GM06990 (cell line): ENCODE results near the gene PPTC7.

Experiments
- DNase-seq: peaks from one replicate; pipeline ENCODE4 v3.0.0-alpha.2; 2011; ENCODE audit not compliant: insufficient read length; ENCODE audit errors: extremely low read depth
- H3K27me3 ChIP-seq: replicated peaks from 2 replicates; pipeline ENCODE4 v1.6.0; 2011; ENCODE audit warnings: low read length; ENCODE audit not compliant: control insufficient read depth, insufficient read depth
- H3K36me3 ChIP-seq: 2 replicates; pipeline ENCODE4 v1.5.1; 2011; ENCODE audit warnings: low read length; ENCODE audit not compliant: control insufficient read depth, insufficient read depth
- H3K4me3 ChIP-seq: replicated peaks from 2 replicates; pipeline ENCODE4 v1.5.1; 2011; ENCODE audit warnings: low read depth, mild to moderate bottlenecking, control low read depth, low read length
- TF ChIP-seq, protein P1 (sequence below): IDR thresholded peaks from 2 replicates; pipeline ENCODE4 v1.5.1; 2011; ENCODE audit warnings: low read length, control low read depth, mild to moderate bottlenecking, inconsistent platforms; ENCODE audit not compliant: insufficient read depth, poor library complexity, severe bottlenecking

The PPTC7 gene, protein sequence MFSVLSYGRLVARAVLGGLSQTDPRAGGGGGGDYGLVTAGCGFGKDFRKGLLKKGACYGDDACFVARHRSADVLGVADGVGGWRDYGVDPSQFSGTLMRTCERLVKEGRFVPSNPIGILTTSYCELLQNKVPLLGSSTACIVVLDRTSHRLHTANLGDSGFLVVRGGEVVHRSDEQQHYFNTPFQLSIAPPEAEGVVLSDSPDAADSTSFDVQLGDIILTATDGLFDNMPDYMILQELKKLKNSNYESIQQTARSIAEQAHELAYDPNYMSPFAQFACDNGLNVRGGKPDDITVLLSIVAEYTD

DNA sequence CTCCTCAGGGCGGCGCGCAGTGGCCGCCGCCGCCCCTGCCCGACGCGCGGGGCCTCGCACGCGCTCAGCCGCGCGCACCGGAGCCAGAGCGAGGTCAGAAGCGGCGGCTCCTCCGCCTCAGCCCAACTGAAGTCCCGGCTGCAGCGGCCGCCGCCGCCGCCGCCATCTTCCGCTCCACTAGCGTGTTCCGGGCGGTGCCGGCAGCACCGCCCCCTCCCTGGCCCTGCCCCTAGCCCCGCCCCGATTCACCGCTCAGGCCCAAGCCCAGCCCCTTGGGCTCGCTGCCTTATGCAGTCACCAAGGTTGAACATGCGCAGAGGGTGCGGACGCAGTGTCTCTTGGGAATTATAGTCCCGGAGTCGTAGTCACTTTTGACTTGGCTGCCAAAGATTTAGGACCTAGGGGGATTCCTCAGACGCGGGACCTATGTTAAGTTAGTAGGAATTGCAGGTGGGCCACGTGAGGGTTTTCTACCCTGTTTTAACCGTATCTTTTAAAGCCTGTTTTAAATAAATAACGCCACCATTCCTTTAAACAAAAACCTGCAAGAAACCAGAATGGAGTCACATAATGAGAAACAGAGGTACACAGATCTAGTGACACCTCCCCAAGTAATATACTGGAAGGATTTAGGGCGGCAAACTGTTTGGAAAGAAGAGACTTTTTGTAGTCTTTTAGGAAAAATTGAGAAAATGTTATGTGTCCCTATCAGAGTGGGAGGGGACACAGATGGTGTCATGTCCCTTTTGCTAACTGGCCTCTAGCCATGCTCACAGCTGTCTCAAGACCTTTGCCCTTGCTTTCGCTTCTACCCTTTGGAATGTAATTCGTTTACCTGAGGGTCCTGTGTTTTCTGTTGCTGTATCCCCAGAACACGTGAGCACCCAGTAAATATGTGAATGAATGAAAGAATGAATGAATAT, at the start of gene PPTC7:
PPTC7 (minus strand) TSS at position 182 of the 923 bp plus-strand sequence. CDS start 287 bp downstream, outside the sequence.
- peak; percentile 96 for DNase-seq
- TF ChIP-seq, protein P1, sequence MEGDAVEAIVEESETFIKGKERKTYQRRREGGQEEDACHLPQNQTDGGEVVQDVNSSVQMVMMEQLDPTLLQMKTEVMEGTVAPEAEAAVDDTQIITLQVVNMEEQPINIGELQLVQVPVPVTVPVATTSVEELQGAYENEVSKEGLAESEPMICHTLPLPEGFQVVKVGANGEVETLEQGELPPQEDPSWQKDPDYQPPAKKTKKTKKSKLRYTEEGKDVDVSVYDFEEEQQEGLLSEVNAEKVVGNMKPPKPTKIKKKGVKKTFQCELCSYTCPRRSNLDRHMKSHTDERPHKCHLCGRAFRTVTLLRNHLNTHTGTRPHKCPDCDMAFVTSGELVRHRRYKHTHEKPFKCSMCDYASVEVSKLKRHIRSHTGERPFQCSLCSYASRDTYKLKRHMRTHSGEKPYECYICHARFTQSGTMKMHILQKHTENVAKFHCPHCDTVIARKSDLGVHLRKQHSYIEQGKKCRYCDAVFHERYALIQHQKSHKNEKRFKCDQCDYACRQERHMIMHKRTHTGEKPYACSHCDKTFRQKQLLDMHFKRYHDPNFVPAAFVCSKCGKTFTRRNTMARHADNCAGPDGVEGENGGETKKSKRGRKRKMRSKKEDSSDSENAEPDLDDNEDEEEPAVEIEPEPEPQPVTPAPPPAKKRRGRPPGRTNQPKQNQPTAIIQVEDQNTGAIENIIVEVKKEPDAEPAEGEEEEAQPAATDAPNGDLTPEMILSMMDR = no peak

DNA sequence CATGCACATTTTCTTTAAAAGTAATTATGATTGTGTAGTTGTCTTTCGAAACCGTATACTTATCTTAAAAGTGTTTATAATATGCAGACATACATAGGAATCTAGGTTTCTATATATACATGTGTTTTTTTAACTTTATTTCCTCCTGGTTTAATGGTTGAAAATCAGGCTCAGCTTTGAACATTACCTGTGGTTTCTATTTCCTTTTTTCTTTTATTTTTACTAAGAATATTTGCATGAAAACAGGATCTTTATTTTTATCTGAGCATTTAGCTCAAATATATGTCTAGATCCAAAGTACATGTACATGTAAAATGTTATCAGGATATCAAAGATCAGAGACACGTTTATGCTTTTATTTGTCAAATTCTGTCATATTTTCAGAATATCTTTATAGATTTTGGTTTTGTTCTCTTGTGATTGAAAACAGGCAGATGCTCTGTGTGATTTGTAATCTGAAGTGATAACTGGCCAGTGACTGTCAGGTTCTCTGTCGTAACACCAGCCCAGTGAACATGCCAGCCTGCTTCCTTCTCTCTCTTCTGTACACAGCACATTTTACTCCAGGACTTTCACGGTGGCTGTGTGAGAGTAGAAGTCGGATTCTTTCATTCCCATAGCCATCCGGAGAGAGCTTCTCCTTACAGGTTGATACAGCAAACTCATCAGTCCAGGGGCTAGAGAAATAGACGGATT, 44.5 kb upstream of the PPTC7 start:
- DNase-seq = no peak
- no peak overlapping the region; the same call in 1 of the 2 replicates for H3K4me3 ChIP-seq

More for the DNA sequence above, at the start of gene PPTC7:
- no peaks in the 10 kb centered on the region for H3K27me3 ChIP-seq
- no peaks in the 10 kb centered on the region for H3K36me3 ChIP-seq
- peak within 1 kb of the TSS; percentile 97 for H3K4me3 ChIP-seq

DNA sequence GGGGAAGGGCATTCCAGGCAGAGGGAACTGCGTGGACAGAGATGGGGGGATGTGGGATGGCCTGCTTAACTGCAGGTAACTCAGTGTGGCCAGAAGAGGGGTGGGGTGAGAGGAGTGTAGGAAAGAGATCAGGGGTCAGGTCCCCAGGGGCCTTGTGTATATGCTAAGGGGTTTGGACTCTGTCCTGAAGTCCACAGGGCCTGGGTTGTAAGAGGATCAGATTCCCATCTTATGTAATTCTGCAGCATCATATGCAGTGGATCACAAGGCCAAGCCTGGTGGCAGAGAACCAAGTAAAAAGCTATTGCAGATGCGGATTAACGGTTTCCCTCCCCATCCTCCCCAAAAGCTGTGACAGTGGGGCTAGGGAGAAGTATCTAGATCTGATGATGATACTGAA, 39.5 kb upstream of the PPTC7 start:
- TF ChIP-seq, protein P1 = no peak
- Histone ChIP-seq H3K36me3 (no peaks in the 10 kb centered on the region), H3K27me3 (no peaks in the 10 kb centered on the region), H3K4me3 (no peak overlapping the region)
- DNase-seq = no peak

More for the DNA sequence above, 44.5 kb upstream of the PPTC7 start:
- TF ChIP-seq, protein P1 = no peak
- no peaks in the 10 kb centered on the region for H3K27me3 ChIP-seq
- H3K36me3 ChIP-seq = no peaks in the 10 kb centered on the region

DNA sequence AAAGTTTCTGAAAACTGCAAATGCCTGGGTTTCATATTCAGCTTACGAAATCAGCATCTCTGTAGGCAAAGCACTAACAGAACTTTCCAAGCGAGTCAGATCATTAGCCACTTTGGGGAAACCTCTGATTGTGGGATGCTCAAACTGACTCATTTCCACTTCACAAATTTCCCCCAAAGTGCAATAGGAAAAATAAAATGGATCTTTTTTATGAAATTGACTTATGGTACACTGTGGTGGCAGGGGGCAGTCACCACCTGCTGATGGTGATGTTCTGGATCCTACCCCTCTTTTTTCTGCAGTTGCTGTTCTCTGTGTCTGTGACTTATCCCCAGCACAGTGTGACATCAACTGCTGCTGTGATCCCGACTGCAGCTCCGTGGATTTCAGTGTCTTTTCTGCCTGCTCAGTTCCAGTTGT, 36.4 kb upstream of the PPTC7 start:
- TF ChIP-seq, protein P1 = peak; percentile 39
- Histone ChIP-seq H3K36me3 (no peaks in the 10 kb centered on the region), H3K27me3 (no peaks in the 10 kb centered on the region), H3K4me3 (peak overlapping the region; percentile 36)
- peak; percentile 77 for DNase-seq

DNA sequence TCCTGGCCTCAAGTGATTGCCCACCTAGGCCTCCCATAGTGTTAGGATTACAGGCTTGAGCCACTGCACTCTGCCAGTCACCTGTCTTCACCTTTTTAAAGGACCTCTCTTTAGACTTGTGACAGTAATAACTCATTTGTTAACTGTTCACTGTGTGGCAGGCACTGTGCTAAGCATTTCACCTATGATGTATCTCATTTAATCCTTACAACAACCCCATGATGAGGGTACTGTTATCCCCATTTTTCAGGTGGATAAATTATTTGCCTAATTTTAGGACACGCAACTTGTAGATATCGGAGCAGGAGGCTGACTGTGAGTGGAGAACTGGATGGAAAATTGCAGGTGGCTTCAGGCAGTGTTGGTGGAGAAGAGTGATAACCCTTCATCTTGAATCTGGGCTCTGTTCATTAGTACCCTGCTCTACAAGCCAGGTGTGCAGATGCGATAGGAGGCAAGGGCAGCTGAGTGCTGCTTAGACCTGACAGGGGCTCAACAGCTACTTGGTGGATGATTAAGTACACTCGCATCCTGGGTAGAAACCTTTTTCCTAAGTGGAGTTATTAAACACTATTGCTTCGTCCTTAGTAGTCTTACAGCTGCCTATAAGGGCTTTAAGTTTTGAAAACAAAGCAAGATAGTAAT, 33.5 kb upstream of the PPTC7 start:
- TF ChIP-seq, protein P1 = no peak
- no peaks in the 10 kb centered on the region for H3K27me3 ChIP-seq
- H3K36me3 ChIP-seq = no peaks in the 10 kb centered on the region
- no peak overlapping the region for H3K4me3 ChIP-seq
- DNase-seq = no peak
